CD14-positive monocyte (primary cell): ENCODE results near the gene AREL1. TPM values are rescaled to one million over a fixed set of nuclear protein-coding genes. Genes with fewer than 3 reads are reported as not detected.

Experiments used
- DNase-seq, 3 donors: peaks; one replicate each; pipeline ENCODE4 v3.0.0-alpha.2; 2011 to 2022
- H2AFZ ChIP-seq: 2 replicates; pipeline ENCODE4 v1.6.0; 2012; ENCODE audit warnings: mild to moderate bottlenecking, low read depth, low read length, inconsistent platforms; ENCODE audit not compliant: insufficient read depth, poor library complexity, severe bottlenecking
- H3K27ac ChIP-seq, 2 donors: 1 replicate in 1 of 2; 2 replicates in 1 of 2; pipeline ENCODE4 v1.5.1; 2012 to 2013; ENCODE audit warnings: low read length in 2 of 2, control low read depth in 1 of 2, inconsistent platforms in 1 of 2, low read depth in 1 of 2, mild to moderate bottlenecking in 1 of 2
- H3K27me3 ChIP-seq, 2 donors: one replicate each; pipeline versions ENCODE4 v1.6.0 to v1.6.1; 2011 to 2013; ENCODE audit warnings: low read length in 2 of 2; ENCODE audit not compliant: control insufficient read depth in 2 of 2, insufficient read depth in 2 of 2
- H3K36me3 ChIP-seq, 2 donors: replicated peaks in 1 of 2; 1 replicate in 1 of 2; 2 replicates in 1 of 2; pipeline versions ENCODE4 v1.5.1 to v1.6.1; 2012 to 2013; ENCODE audit warnings: low read length in 2 of 2, control low read depth in 1 of 2, inconsistent platforms in 1 of 2, mild to moderate bottlenecking in 1 of 2; ENCODE audit not compliant: insufficient read depth in 2 of 2, control insufficient read depth in 1 of 2
- H3K4me1 ChIP-seq, 2 donors: 1 replicate in 1 of 2; 2 replicates in 1 of 2; pipeline versions ENCODE4 v1.5.1 to v1.6.1; 2012 to 2013; ENCODE audit warnings: low read length in 2 of 2, control low read depth in 1 of 2, inconsistent platforms in 1 of 2, mild to moderate bottlenecking in 1 of 2, moderate library complexity in 1 of 2; ENCODE audit not compliant: insufficient read depth in 2 of 2, control insufficient read depth in 1 of 2
- H3K4me2 ChIP-seq: replicated peaks from 2 replicates; pipeline ENCODE3; 2012; ENCODE audit warnings: low read length, moderate library complexity, mild to moderate bottlenecking; ENCODE audit not compliant: poor library complexity, severe bottlenecking; ENCODE audit errors: extremely low read depth
- H3K4me3 ChIP-seq, 3 experiments: fragments of 200-600 bp in 1 of 3; sonication (generic) in 1 of 3; replicated peaks in 1 of 3; 1 replicate in 2 of 3; 2 replicates in 1 of 3; pipeline ENCODE4 v1.5.1; 2011 to 2013; ENCODE audit warnings: low read length in 3 of 3, mild to moderate bottlenecking in 3 of 3, control low read depth in 2 of 3, low read depth in 2 of 3, inconsistent platforms in 1 of 3, moderate library complexity in 1 of 3
- H3K79me2 ChIP-seq: 2 replicates; pipeline ENCODE4 v1.6.0; 2012; ENCODE audit warnings: mild to moderate bottlenecking, control low read depth, inconsistent platforms, low read length, moderate library complexity; ENCODE audit not compliant: insufficient read depth
- H3K9ac ChIP-seq: 2 replicates; pipeline ENCODE4 v1.6.0; 2017; ENCODE audit warnings: low read length, mild to moderate bottlenecking; ENCODE audit not compliant: insufficient read depth, poor library complexity, severe bottlenecking
- H3K9me3 ChIP-seq, 2 donors: replicated peaks in 1 of 2; 1 replicate in 1 of 2; 2 replicates in 1 of 2; pipeline versions ENCODE4 v1.5.1 to v1.6.1; 2012 to 2013; ENCODE audit warnings: low read length in 2 of 2, control low read depth in 1 of 2; ENCODE audit not compliant: control insufficient read depth in 1 of 2, insufficient read depth in 1 of 2
- H4K20me1 ChIP-seq: 2 replicates; pipeline ENCODE4 v1.6.0; 2012; ENCODE audit warnings: mild to moderate bottlenecking, low read length, control low read depth, moderate library complexity; ENCODE audit not compliant: insufficient read depth
- H3K27ac Mint-ChIP-seq, 7 donors: one replicate each; pipeline ENCODE4 v1.8.0; 2020; ENCODE audit warnings: mild to moderate bottlenecking in 7 of 7, mixed read lengths in 7 of 7, moderate library complexity in 6 of 7, inconsistent platforms in 2 of 7
- H3K27me3 Mint-ChIP-seq, 3 donors: one replicate each; pipeline ENCODE4 v1.8.0; 2021 to 2022; ENCODE audit warnings: low read depth in 3 of 3, mild to moderate bottlenecking in 3 of 3, mixed read lengths in 3 of 3, moderate library complexity in 3 of 3, inconsistent platforms in 1 of 3
- H3K36me3 Mint-ChIP-seq, 2 donors: one replicate each; pipeline ENCODE4 v1.8.0; 2020; ENCODE audit warnings: mixed read lengths in 2 of 2, inconsistent platforms in 1 of 2, mild to moderate bottlenecking in 1 of 2
- H3K4me1 Mint-ChIP-seq: one replicate; pipeline ENCODE4 v1.8.0; 2020; ENCODE audit warnings: mild to moderate bottlenecking, mixed read lengths
- H3K4me3 Mint-ChIP-seq, 2 donors: one replicate each; pipeline ENCODE4 v1.8.0; 2020; ENCODE audit warnings: mild to moderate bottlenecking in 2 of 2, mixed read lengths in 2 of 2, moderate library complexity in 1 of 2
- H3K9me3 Mint-ChIP-seq, 7 donors: one replicate each; pipeline ENCODE4 v1.8.0; 2020 to 2022; ENCODE audit warnings: mixed read lengths in 7 of 7, mild to moderate bottlenecking in 6 of 7, moderate library complexity in 6 of 7, inconsistent platforms in 2 of 7
- WGBS: methylation state at CpG from one replicate; pipeline ENCODE4 v1.1.5; 2013; ENCODE audit warnings: missing lambda C conversion rate; ENCODE audit not compliant: insufficient coverage; 5-methylcytosine and 5-hydroxymethylcytosine counted together
- intact Hi-C, 2 donors: fragments of 100-400 bp; cut with micrococcal nuclease; formaldehyde crosslinking; loops; one replicate each; pipeline versions ENCODE4 v1.15.0 to v1.15.1; 2023
- polyA plus RNA-seq, 3 donors: library from polyadenylated mRNA; depleted of rRNA in 1 of 3; unstranded in 2 of 3; stranded (reverse) in 1 of 3; fragments of 300-500 nt in 2 of 3; fragments of >200 nt in 1 of 3; fragmentation: Illumina TruSeq in 2 of 3; gene quantifications; 1 replicate in 2 of 3; 2 replicates in 1 of 3; pipeline ENCODE4 v1.2.3, GENCODE V29; 2012 to 2021
- TF ChIP-seq, protein P1 (sequence below): fragments of 200-600 bp; IDR thresholded peaks from one replicate; pipeline ENCODE4 v1.8.0; 2022; ENCODE audit warnings: antibody characterized with exemption, mild to moderate bottlenecking

AREL1 gene
- polyA plus RNA-seq, 3 donors = 12.5 to 23.3 (median 20.0) TPM

DNA sequence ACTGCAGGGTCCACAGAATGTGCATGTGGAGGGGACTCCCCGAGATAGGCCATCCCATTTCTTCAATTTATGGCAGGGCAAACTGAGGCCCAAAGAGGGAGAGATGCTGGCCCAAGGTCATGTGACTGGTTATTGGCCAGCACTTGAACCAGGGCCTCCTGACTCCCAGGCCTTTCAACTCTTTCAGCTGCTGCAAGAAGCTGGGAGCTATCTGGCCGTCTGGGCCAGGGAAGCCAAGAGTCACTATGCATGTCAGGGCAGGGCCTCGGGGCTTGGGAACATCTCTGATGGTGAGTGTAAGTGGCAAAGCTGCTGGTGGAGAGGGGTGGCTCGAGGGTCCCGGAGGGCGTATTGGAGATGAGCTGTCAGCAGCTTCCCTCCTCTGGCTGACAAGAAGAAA is 91.3 kb downstream of the AREL1 start:
- H3K27ac ChIP-seq = no peak overlapping the region
- intact Hi-C loops = no loop called here
- H3K27me3 ChIP-seq = no peaks in the 10 kb centered on the region
- TF ChIP-seq, protein P1, sequence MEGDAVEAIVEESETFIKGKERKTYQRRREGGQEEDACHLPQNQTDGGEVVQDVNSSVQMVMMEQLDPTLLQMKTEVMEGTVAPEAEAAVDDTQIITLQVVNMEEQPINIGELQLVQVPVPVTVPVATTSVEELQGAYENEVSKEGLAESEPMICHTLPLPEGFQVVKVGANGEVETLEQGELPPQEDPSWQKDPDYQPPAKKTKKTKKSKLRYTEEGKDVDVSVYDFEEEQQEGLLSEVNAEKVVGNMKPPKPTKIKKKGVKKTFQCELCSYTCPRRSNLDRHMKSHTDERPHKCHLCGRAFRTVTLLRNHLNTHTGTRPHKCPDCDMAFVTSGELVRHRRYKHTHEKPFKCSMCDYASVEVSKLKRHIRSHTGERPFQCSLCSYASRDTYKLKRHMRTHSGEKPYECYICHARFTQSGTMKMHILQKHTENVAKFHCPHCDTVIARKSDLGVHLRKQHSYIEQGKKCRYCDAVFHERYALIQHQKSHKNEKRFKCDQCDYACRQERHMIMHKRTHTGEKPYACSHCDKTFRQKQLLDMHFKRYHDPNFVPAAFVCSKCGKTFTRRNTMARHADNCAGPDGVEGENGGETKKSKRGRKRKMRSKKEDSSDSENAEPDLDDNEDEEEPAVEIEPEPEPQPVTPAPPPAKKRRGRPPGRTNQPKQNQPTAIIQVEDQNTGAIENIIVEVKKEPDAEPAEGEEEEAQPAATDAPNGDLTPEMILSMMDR = no peak
- no peak for DNase-seq
- H3K4me3 ChIP-seq = no peak overlapping the region
- H3K36me3 ChIP-seq = no peaks in the 10 kb centered on the region
- H3K9me3 ChIP-seq = no peaks in the 10 kb centered on the region
- Mint-ChIP-seq H3K4me3 (no peak overlapping the region), H3K27ac (peak overlapping the region in 1 of 7 donors; percentile 71), H3K27me3 (peaks cover 9 to 23% (median 11%) of the 10 kb centered on the region in 3 donors), H3K36me3 (peaks cover 7 to 12% of the 10 kb centered on the region in 2 donors), H3K4me1 (peaks cover 53% of the 10 kb centered on the region), H3K9me3 (peaks cover 0 to 2% (median 0%) of the 10 kb centered on the region in 7 donors)
- H3K4me2 ChIP-seq = no peak overlapping the region
- WGBS = 94% methylated on average over 6 of the region's 6 CpGs
- no peaks in the 10 kb centered on the region for H3K79me2 ChIP-seq
- H2AFZ ChIP-seq = no peak overlapping the region
- H3K9ac ChIP-seq = no peak overlapping the region
- H4K20me1 ChIP-seq = no peaks in the 10 kb centered on the region
- peaks cover 49 to 55% of the 10 kb centered on the region in 2 donors for H3K4me1 ChIP-seq

DNA sequence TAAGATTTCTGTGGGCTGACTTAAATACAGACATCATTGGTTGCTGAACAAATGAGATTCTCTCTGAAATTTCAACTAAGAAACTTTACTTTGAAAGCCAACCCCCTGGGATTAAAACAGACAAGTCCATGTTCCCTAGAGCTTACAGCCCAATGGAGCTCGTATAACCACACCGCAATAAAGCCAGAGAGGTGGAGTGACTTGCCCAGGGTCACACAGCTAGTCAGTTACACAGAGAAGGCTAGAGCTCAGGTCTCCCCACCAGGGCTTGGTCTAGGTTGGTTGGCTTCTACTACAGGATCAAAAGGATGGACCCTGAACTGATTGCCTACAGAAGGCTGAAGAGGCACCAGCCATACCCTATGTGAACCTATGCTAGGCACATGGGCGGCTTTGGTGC is 92.0 kb downstream of the AREL1 start:
- H3K79me2 ChIP-seq = no peaks in the 10 kb centered on the region
- no peak overlapping the region for H3K4me3 Mint-ChIP-seq
- H3K9me3 Mint-ChIP-seq = peaks cover 0 to 2% (median 0%) of the 10 kb centered on the region in 7 donors
- no peaks in the 10 kb centered on the region for H3K27me3 ChIP-seq
- no peak overlapping the region for H3K4me2 ChIP-seq
- peaks cover 54 to 60% of the 10 kb centered on the region in 2 donors for H3K4me1 ChIP-seq
- H4K20me1 ChIP-seq = no peaks in the 10 kb centered on the region
- no peak overlapping the region for H2AFZ ChIP-seq
- H3K27ac ChIP-seq = no peak overlapping the region
- TF ChIP-seq, protein P1 = no peak
- no peak overlapping the region for H3K4me3 ChIP-seq
- H3K27ac Mint-ChIP-seq = peak overlapping the region in 2 of 7 donors; percentile 19 to 25
- 100% methylated on average over 3 of the region's 3 CpGs for WGBS
- peaks cover 8 to 14% of the 10 kb centered on the region in 2 donors for H3K36me3 Mint-ChIP-seq
- no peak for DNase-seq
- peaks cover 10 to 23% (median 13%) of the 10 kb centered on the region in 3 donors for H3K27me3 Mint-ChIP-seq
- H3K36me3 ChIP-seq = no peaks in the 10 kb centered on the region
- intact Hi-C loops = no loop called here
- no peak overlapping the region for H3K9ac ChIP-seq
- H3K9me3 ChIP-seq = no peaks in the 10 kb centered on the region
- peaks cover 60% of the 10 kb centered on the region for H3K4me1 Mint-ChIP-seq
